ENCODE measurements around the gene AFAP1. TPM values are rescaled to one million over a fixed set of nuclear protein-coding genes. Genes with fewer than 3 reads are reported as not detected.
A peak's percentile ranks its signal among the peaks of the same experiment; 100 is the strongest.

Gene AFAP1
- total RNA-seq, 1 experiment from 2014 or later = 27.6 TPM

DNA sequence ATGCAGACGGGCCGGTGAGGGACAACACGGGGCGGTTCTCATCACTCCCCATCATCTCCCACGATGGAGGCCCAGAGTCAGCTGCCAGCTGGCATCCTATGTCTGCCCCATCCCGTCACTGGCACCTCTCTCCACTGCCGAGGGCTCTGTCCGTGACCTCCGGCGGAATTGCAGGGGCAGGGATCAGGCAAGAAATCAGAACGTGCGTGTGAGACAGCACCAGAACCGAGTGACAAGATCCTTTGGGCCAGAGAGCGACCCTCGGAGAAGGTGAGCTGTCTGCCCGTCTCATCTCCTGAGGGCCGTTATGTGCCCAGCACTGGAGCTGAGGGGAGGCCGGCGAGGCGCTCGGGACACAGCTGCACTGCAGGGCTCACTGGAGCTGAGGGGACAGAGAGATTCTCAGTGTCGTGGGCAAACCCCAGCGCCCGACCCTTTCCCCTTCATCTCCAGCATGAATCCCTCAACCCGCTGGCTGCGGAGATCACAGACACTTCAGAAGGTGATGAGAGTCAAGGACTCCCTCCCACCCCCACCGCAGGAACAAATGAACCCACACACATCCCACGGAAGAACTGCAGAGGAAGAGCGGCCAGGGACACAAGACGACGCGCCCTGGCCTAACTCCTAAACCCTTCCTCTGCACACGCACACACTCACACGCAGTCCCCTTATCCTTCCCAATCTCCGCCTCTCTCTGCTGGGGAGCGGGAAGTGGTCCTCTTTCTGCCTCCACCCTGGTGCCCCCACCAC lies 128.7 kb downstream of the AFAP1 start:
- BruUV-seq (replicated peaks) = no TSS peak
- no peaks in the 10 kb centered on the region for H3K27me3 Mint-ChIP-seq (ENCODE audit: insufficient read depth, unreplicated experiment)
- no peak overlapping the region for H3K4me3 Mint-ChIP-seq (ENCODE audit: unreplicated experiment)
- intact Hi-C loops (cut with micrococcal nuclease; ENCODE audit: unreplicated experiment) = loop anchor here (5.0 kb wide), 1 partner anchor 51 kb away; no protein-coding TSS in a partner anchor
- H3K9me3 Mint-ChIP-seq (ENCODE audit: unreplicated experiment) = no peaks in the 10 kb centered on the region
- peaks cover 16% of the 10 kb centered on the region for H3K4me1 Mint-ChIP-seq (ENCODE audit: low read depth, unreplicated experiment)
- TF ChIP-seq, protein P1, sequence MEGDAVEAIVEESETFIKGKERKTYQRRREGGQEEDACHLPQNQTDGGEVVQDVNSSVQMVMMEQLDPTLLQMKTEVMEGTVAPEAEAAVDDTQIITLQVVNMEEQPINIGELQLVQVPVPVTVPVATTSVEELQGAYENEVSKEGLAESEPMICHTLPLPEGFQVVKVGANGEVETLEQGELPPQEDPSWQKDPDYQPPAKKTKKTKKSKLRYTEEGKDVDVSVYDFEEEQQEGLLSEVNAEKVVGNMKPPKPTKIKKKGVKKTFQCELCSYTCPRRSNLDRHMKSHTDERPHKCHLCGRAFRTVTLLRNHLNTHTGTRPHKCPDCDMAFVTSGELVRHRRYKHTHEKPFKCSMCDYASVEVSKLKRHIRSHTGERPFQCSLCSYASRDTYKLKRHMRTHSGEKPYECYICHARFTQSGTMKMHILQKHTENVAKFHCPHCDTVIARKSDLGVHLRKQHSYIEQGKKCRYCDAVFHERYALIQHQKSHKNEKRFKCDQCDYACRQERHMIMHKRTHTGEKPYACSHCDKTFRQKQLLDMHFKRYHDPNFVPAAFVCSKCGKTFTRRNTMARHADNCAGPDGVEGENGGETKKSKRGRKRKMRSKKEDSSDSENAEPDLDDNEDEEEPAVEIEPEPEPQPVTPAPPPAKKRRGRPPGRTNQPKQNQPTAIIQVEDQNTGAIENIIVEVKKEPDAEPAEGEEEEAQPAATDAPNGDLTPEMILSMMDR (IDR thresholded peaks at IDR 0.05; ENCODE audit: insufficient read depth in 1 of 2, low read depth in 1 of 2, low read length in 1 of 2, severe bottlenecking in 1 of 2, unreplicated experiment in 1 of 2) = no peak
- no peak for DNase-seq
- Histone ChIP-seq H3K27me3 (replicated peaks; ENCODE audit: control insufficient read depth, insufficient read depth, low read length) (no peaks in the 10 kb centered on the region), H3K9me3 (no peaks in the 10 kb centered on the region), H3K4me3 (ENCODE audit: low read depth, low read length) (no peak overlapping the region), H3K4me1 (peaks cover 20% of the 10 kb centered on the region), H3K36me3 (ENCODE audit: control insufficient read depth, insufficient read depth, low read length) (no peaks in the 10 kb centered on the region; the same call in 1 of the 2 replicates)
- peaks cover 52% of the 10 kb centered on the region for H3K36me3 Mint-ChIP-seq (ENCODE audit: insufficient read depth, unreplicated experiment)
- H3K27ac Mint-ChIP-seq (ENCODE audit: unreplicated experiment) = peak overlapping the region; percentile 70
- ChIA-PET CTCF (interaction anchor here (0.7 to 1.2 kb wide), 4 partner anchors 9 to 768 kb away, joined by 3 to 5 read pairs (median 4); a partner anchor contains a TSS), POLR2A (no interaction called here)

GRCh38 chr4:7808752-7809151 lies 130.9 kb downstream of the AFAP1 start:
- Histone ChIP-seq H3K27me3 (replicated peaks; ENCODE audit: control insufficient read depth, insufficient read depth, low read length) (no peaks in the 10 kb centered on the region), H3K36me3 (ENCODE audit: control insufficient read depth, insufficient read depth, low read length) (no peaks in the 10 kb centered on the region; the same call in 1 of the 2 replicates), H3K9me3 (no peaks in the 10 kb centered on the region), H3K4me1 (peaks cover 30% of the 10 kb centered on the region), H3K4me3 (ENCODE audit: low read depth, low read length) (no peak overlapping the region)
- H3K27me3 Mint-ChIP-seq (ENCODE audit: insufficient read depth, unreplicated experiment) = no peaks in the 10 kb centered on the region
- H3K36me3 Mint-ChIP-seq (ENCODE audit: insufficient read depth, unreplicated experiment) = peaks cover 53% of the 10 kb centered on the region
- DNase-seq = no peak
- no peak overlapping the region for H3K4me3 Mint-ChIP-seq (ENCODE audit: unreplicated experiment)
- POLR2A ChIA-PET = no interaction called here
- H3K27ac Mint-ChIP-seq (ENCODE audit: unreplicated experiment) = no peak overlapping the region
- no peaks in the 10 kb centered on the region for H3K9me3 Mint-ChIP-seq (ENCODE audit: unreplicated experiment)
- BruUV-seq (replicated peaks) = no TSS peak
- H3K4me1 Mint-ChIP-seq (ENCODE audit: low read depth, unreplicated experiment) = peaks cover 37% of the 10 kb centered on the region
- CTCF ChIA-PET = no interaction called here
- intact Hi-C loops (cut with micrococcal nuclease; ENCODE audit: unreplicated experiment) = no loop called here
- TF ChIP-seq, protein P1 (IDR thresholded peaks at IDR 0.05; ENCODE audit: insufficient read depth in 1 of 2, low read depth in 1 of 2, low read length in 1 of 2, severe bottlenecking in 1 of 2, unreplicated experiment in 1 of 2) = no peak

- peaks cover 30% of the 10 kb centered on the region for H3K4me1 ChIP-seq
- Mint-ChIP-seq H3K27me3 (ENCODE audit: insufficient read depth, unreplicated experiment) (no peaks in the 10 kb centered on the region), H3K4me3 (ENCODE audit: unreplicated experiment) (no peak overlapping the region), H3K9me3 (ENCODE audit: unreplicated experiment) (no peaks in the 10 kb centered on the region), H3K27ac (ENCODE audit: unreplicated experiment) (peak overlapping the region; percentile 79), H3K36me3 (ENCODE audit: insufficient read depth, unreplicated experiment) (peaks cover 50% of the 10 kb centered on the region), H3K4me1 (ENCODE audit: low read depth, unreplicated experiment) (peaks cover 37% of the 10 kb centered on the region)
- DNase-seq = no peak
- H3K27me3 ChIP-seq (replicated peaks; ENCODE audit: control insufficient read depth, insufficient read depth, low read length) = no peaks in the 10 kb centered on the region
- POLR2A ChIA-PET = no interaction called here
- H3K4me3 ChIP-seq (ENCODE audit: low read depth, low read length) = no peak overlapping the region
- TF ChIP-seq, protein P1 (IDR thresholded peaks at IDR 0.05; ENCODE audit: insufficient read depth in 1 of 2, low read depth in 1 of 2, low read length in 1 of 2, severe bottlenecking in 1 of 2, unreplicated experiment in 1 of 2) = no peak
- CTCF ChIA-PET = no interaction called here
- BruUV-seq (replicated peaks) = no TSS peak
- intact Hi-C loops (cut with micrococcal nuclease; ENCODE audit: unreplicated experiment) = no loop called here
- no peaks in the 10 kb centered on the region; the same call in 1 of the 2 replicates for H3K36me3 ChIP-seq (ENCODE audit: control insufficient read depth, insufficient read depth, low read length)
- no peaks in the 10 kb centered on the region for H3K9me3 ChIP-seq
These were observed 131.5 kb downstream of the AFAP1 start for GRCh38 chr4:7808181-7808580.

Measured in Caco-2 (cell line).